Ammon's horn (tissue), 1 donor: ENCODE results near the gene MERTK.
"Not testable (repeated sequence)": the region's sequence is repeated elsewhere in the genome, so short reads cannot be mapped to it uniquely, and the experiment has no call there.

Experiments
- DNase-seq: peaks from one replicate; pipeline ENCODE4 v3.0.0-alpha.2; 2016; ENCODE audit warnings: low spot score

The MERTK gene

DNA sequence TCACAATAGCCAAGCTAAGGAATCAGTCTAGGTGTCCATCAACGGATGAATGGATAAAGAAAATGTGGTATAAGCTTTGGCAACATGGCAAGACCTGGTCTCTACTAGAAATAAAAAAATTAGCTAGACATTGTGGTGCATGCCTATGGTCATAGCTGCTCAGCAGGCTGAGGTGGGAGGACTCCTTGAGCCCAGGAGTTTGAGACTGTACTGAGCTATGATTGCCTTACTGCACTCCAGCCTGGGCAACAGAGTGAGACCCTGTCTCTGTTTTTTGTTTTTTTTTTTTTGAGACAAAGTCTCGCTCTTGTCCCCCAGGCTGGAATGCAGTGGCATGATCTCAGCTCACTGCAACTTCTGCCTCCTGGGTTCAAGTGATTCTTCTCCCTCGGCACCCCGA lies 11.6 kb downstream of the MERTK start:
- not testable (repeated sequence) for DNase-seq

DNA sequence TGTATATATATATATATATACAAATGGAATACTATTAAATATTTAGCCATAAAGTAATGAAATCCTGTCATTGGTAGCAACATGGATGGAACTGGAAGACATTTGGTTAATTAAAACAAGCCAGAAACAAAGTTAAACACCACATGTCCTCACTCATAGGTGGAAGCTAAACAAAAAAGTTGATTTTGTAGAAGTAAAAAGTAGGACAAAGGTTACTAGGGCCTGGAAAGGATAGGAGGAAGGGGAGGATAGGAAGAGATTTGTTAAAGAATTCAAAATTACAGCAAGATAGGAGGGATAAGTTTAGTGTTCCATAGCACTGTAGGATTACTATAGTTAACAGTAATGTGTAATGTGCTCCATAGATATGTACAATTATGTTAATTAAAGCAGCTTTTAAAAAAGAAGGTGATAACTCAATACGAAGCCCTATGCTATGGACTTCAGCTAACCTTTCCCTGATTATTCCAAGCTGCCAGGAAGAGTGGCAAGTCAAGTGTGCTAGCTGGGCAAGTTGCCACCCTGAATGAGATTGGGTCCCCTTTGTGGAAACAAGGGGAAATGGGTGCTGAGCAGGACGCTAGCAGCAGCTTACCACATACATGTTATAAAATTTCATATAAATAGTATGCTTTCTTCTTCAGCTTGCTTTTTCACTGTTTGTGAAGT lies 12.3 kb downstream of the MERTK start:
- DNase-seq = no peak

DNA sequence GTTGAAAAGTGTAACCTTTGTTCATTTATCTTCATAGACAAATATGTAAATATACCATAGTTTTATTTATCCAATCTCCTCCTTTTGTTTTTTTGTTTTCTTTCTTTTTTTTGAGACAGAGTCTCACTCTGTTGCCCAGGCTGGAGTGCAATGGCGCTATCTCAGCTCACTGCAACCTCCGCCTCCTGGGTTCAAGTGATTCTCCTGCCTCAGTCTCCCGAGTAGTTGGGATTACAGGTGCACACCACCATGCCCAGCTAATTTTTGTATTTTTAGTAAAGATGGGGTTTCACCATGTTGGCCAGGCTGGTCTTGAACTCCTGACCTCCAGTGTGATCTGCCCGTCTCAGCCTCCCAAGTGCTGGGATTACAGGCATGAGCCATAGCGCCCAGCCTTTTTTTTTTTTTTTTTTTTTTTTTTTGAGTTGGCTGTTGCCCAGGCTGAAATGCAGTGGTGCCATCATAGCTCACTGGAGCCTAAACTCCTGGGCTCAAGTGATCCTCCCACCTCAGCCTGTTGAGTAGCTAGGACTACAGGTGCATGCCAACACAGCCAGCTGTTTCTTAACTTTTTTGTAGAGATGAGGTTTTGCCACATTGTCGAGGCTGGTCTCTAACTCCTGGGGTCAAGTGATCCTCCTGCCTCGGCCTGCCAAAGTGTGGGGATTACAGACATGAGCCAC lies 13.0 kb downstream of the MERTK start:
- not testable (repeated sequence) for DNase-seq

DNA sequence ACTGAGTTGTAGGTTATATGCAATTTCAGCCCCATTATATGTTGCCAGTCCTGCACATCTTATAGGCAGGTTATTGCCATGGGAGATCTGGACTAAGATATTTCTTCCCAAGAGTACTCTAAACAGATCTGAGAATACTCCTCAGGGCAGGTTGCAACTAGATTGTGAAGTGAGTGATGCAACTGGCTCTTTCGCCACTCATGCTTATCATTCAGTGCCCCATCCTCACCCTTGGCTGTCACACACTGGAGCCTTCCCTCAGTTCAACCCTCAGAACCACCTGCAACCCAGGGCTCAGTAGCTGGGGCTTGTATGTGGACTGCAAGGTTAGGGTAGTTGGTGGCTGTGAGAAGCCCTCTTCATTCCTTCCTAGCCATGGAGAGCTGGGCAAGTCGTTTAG lies 14.1 kb downstream of the MERTK start:
- no peak for DNase-seq

DNA sequence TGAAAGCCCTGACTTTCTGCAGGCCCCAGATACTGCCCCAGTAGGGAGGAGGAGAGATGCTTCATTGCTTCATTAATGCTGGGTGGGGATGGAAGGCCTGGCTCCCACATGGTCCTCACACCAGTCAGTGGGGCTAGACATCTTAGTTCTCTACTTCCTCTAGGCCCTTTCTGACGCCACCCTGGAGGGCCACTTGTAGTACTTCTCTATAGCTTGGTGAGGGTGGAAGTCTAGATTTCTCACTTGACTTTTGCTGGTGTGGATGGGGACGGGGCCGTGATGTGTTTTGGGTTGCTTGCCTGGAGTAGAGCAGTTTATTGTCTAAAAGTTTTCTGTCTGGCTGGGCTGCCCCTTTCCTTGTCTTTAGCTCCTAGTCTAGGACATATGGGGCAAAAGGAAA lies 18.7 kb downstream of the MERTK start:
- no peak for DNase-seq

DNA sequence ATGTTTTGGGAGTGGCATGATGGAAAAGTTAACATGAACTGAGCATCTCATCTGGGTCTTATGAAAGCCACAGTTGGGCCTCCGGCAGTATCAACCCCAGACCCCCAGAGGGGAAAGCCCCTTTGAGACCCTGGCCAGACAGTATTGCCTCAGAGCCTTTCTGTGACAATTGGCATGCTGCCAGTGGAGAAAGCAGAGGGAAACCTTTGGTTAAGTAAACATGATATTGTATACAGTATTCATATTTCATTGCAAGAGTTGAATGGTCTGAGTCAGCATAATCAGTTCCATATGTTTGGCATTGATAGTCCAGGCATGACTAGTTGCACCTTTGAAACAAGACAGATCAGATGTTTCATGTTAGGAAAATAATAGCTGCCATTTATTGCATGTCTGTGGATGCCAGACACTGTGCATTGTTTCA lies 20.0 kb downstream of the MERTK start:
- DNase-seq = no peak

DNA sequence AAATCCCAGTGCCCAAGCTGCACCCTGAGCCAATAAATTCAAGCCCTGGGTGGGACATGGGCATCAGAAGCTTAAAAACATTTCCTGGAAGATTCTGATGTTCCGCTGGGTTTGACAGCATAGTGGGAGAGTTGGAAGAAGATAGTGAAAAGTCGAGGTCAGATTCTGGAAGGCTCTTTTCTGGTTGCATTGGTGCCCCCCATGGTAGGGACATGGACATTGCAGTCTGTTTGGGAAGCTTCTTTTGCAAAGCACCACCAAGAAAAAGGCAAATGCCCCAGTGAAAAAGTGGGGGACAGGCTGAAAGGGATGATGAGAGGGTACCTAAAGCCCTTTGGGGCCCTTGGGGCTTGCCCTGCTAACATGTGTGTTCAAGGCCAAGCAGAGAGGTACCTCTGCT lies 21.0 kb downstream of the MERTK start:
- DNase-seq = no peak

DNA sequence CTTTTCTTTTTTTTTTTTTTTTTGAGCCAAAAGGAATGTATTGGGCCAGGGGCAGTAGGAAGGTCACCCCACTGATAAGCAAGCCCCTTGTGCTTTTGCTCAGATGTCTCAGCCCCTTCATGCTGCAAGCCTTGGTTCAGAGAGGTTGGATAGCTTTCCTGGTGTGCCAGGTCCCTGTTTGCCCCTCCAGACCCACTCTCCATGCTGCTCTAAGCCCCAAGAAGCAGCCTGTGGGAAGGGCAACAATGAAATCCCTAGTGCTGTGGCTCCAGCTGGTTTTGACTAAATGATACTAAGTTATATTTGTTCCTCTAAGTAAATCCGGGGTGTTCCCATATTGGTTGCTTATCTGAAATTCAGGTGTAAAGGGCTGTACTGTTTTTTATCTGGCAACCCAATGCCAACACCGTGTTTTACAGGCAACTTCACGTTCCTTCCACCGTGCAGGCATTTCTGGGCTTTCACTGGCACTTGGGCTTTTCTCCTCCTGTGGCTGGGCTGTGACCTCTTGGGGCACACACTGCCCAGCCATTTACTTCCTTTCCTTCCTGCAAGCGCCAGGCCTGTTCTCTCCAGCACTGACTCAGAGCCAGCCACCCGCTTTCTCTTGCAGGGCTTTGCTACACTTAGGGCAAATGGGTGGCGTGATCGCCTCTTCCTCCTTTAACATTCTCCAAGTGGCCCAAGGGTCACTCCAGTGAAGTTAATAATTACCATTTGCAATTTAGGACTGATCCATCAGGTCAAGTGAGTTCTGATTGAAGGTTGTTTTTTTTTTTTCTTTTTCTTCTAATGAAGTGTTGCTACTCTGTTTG lies 21.6 kb downstream of the MERTK start:
- peak; percentile 83 for DNase-seq

DNA sequence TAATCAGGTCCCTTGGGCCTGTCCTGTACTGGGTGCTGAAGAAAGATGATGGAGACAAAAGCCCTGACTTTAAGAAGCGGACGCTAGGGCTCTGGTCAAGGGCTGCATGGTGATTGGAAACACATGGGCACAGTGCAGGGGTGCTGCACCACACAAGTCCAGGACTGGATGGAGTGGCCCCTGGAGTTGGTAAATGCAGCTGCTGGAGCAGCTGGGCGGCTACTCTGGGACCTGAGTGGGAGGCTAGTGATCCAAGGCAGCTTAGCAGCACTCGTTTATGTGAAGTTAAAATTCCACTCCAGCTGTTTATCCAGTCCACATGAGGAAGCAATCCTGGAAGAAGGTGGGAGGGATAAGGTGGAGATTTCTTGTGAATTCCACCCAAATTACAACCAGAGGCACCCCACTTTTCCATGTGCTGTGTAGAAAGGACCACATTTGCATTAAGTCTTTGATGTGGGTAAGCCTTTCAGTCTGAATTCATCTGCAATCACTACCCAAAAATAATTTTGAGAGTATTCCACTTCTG lies 24.9 kb downstream of the MERTK start:
- no peak for DNase-seq

DNA sequence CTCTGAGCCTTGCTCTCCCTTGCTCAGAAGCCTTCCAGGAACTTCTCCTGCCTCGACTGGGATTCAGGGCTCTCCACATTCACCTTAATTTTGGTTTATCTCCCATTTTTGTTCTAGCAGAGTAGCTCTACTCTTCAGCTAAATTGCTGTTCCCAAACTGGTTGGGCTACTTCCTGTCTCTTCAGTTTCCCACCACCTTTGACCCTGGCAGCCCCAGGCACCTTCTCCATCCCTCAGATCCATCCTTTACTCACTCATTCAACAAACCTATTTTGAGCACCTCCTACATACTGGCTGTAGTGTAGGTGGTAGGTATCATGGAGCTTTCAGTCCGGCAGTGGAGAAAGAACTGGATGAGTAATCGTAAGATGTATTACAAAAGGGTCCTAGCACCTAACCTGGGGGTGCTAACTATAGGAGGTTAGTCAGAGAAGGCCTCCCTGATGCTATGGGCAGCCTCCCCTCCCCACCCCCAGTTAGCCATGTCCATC lies 26.3 kb downstream of the MERTK start:
- no peak for DNase-seq

DNA sequence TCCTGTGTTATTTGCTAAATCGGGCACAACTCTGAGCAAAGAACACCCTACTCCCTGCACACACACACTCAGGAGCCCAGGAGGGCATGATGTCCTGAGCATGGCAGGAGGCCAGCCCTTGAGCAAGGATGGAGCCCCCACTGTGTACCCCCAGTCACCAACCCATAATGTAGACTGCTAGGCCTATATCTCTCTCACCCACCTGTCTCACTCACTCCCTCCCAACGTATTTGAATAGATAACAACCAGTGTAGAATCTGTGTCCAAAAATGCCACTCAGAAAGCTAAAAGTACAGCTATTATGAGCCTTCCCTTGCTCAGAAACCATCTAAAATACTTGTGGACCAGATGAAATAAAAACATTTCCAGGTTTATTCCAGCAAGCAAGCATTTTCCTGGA lies 29.3 kb downstream of the MERTK start:
- no peak for DNase-seq

DNA sequence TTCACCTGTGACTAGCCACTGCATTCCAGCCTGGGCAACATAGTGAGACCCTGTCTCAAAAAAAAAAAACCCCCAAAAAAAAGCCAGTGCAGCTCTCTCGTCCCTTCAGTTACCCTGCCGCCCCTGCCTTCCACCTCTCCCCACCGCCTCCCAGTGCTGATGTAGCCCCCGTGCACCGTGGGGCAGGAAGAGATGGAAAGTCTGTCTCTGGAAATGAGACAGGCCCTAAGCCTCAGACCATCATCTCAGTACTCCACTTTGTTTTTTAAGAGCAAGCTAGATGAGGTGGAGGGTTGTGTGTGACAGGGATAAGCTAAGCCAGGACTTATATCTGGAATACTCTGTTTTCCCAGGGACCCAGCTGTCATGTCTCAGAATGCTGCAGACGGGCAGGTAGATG lies 32.0 kb downstream of the MERTK start:
- DNase-seq = no peak

DNA sequence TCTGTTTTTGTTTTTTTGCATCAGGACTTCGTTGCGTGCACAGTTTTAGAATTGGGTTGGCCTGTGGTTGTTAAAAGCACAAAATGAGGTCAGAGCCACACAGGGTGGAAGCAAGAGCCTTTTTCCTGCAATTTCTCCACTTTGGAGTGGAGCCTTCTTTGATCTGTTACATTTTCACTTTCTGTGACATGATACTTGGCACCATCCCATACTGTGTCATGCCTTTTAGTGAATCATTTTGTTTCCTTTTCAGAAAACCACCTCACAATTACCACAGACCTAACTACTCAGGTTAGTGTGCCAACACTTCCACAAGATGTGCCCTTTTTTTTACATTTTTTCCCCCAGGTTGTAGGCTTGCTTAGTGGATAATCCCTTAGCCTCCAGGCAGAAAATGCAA lies 32.5 kb downstream of the MERTK start:
- no peak for DNase-seq

DNA sequence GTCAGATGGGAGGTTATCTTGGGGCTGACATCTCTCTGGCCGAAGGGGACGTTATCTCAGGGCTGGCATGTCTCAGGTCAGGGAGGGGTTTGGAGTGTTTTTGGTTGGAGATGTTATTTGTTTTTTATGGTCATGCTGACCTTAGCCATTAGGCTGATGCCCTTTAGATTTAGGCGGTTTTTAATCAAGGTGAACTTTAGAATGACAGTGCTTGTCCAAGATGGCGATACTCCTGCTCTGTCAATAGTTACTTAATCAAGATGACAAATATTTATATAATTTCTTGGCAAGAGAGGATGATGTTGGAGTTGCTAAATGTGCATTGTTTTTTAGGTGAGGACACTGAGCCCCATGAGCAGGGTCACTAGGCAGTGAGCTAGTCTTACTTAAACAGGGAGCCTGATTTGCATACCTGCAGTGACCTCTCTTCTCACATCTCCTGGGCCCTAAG lies 34.5 kb downstream of the MERTK start:
- DNase-seq = no peak

DNA sequence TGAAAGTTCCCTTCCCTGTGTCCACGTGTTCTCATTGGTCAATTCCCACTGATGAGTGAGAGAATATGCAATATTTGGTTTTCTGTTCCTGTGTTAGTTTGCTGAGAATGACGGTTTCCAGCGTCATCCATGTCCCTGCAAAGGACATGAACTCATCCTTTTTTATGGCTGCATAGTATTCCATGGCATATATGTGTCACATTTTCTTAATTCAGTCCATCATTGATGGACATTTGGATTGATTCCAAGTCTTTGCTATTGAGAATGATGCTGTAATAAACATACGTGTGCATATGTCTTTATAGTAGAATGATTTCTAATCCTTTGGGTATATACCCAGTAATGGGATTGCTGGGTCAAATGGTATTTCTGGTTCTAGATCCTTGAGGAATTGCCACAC lies 35.5 kb downstream of the MERTK start:
- DNase-seq = not testable (repeated sequence)

DNA sequence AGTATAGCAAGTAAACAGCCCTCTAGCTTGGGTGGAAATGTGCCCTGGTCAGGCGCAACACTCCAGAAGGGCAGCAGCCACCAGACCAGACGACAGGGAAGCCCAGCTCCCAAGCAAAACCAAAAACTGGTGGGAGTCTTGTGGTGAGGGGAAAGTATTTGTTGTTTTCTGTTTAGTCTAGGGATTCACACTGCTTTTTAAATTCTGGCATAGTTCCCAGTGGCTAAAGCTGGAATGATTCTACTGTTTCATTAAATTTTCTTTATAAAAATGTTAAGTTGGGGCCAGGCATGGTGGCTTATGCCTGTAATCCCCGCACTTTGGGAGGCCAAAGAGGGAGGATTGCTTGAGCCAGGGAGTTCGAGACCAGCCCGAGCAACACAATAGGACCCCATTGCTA lies 38.5 kb downstream of the MERTK start:
- DNase-seq = no peak

DNA sequence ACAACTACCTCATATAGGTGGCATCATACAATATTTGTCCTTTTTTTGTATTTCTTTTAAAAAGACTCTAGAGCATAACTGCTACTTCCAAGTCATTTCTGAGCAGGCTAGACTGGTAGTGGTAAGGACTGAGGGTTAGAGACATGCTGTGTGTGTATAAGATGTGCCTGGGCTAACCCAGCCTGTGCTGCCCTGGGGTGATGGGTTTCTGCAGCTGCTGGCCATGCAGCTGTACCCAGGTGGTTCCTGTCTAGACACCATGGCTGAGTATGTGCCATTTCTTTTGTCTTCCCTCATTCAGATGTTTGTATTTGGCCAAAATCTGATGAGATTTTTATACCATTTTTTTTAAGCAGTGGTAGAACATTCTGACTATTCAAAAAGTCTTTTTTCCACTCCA lies 40.0 kb downstream of the MERTK start:
- DNase-seq = no peak

DNA sequence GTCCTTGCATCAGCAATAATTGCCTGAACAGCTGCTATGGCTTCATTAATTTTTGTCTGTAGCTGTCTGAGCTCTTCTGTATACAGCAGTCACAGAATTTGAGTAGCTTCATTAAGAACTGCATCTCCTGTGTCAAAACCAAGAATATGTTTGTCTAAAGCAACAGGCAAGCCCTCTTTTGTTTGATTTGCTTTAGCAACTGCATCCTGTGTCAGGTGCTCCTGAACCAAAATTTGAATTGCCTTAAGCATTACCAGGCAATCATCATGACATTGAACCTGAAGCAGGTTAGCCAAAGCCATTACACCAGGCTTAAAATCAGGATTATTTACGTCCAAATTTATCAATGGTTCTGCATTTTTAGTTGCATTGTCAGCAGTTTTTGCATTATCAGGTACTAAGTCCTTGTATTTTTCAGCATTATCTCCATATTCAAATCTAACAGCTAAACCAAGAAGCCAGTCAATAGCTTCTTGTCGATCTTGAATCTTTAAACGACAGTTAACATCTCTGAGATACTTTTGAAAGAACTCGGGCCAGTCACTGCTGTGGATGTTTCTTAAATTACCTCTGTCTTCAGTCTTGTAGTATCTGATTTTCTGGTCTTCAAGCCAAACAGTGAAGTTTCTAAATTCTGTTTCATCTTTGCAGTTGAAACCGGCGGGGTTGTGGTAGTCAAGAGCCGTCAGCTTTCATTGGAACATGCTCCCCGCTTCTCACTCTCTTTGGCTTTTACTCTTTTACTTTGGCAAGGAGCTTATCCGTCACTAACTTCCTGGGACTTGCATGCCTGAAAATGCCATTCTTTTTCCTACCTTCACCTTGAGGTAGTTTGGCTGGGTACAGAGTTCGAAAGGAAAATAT lies 42.2 kb downstream of the MERTK start:
- no peak for DNase-seq

DNA sequence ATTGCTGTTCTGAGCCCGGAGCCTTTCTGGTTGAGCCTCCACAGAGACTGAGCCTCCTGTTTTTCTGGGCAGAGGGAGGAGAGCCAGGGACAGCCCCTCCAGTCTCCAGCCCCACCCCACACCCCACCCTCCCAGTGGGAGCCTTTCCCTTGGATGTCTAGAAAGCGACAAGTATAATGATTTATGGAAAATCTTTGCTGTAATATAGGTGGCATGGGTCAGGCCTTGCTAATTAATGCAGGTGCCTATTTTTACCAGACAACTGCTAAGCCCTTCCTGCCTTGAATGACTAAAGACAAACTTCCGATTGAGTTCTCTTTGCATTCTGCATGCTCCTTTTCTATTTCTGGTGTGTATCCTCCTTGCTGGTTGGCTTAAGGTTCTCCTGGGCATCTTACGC lies 43.1 kb downstream of the MERTK start:
- DNase-seq = no peak

DNA sequence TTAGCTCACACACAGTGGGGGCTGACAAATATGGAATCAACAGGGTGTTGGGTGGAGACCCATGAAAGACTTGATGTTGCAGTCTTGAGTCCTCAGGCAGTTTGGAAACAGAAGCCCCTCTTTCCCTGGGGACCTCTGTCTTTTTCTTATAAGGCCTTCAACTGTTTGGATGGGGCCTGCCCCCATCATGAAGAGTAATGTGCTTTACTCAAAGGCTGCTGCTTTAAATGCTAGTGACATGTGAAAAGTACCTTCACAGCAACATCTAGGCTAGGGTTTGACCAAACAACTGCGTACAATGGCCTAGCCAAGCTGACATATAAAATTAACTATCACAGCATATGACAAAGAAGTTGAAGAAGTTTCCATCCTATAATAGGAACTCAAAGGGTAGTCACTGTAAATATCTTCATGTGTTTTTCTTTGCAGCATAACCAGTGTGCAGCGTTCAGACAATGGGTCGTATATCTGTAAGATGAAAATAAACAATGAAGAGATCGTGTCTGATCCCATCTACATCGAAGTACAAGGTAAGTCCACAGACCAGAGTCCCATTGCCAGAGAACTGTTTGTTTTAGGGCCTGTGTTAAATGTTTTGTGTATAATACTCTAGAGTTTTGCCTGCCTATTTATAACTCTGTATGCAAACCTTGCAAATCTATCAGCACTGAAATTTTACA lies 46.3 kb downstream of the MERTK start:
- DNase-seq = no peak
